GM12865 (cell line): ENCODE results near the gene DPH2.

Source experiments
- DNase-seq: peaks from one replicate; pipeline ENCODE4 v3.0.0; 2010; ENCODE audit warnings: low read depth
- H3K4me3 ChIP-seq: 2 replicates; pipeline ENCODE4 v1.5.1; 2011; ENCODE audit warnings: mild to moderate bottlenecking, low read depth, low read length, control low read depth
- CTCF ChIP-seq: IDR thresholded peaks from 2 replicates; pipeline ENCODE4 v1.5.1; 2011; ENCODE audit warnings: low read length, control low read depth, low read depth, inconsistent platforms; ENCODE audit not compliant: insufficient read depth; ENCODE audit errors: missing control alignments

DPH2 gene

GRCh38 chr1:43999455-43999854 is 29.6 kb downstream of the DPH2 start:
- TF ChIP-seq CTCF, result no peak
- H3K4me3 ChIP-seq, result no peak overlapping the region
- DNase-seq, result no peak

- no peak for DNase-seq
- TF ChIP-seq CTCF, result no peak
- no peak overlapping the region for H3K4me3 ChIP-seq
Observed at GRCh38 chr1:44000122-44000665, 30.4 kb downstream of the DPH2 start.

- no peak for DNase-seq
- TF ChIP-seq CTCF, result no peak
- H3K4me3 ChIP-seq, result no peak overlapping the region
Observed at GRCh38 chr1:44002165-44002564, 32.4 kb downstream of the DPH2 start.

- H3K4me3 ChIP-seq, result no peak overlapping the region
- peak; percentile 9 for TF ChIP-seq CTCF
- no peak for DNase-seq
Observed at GRCh38 chr1:44002606-44003157, 32.9 kb downstream of the DPH2 start.

- no peak for TF ChIP-seq CTCF
- DNase-seq, result no peak
- H3K4me3 ChIP-seq, result no peak overlapping the region
Observed at GRCh38 chr1:44008259-44008658, 38.4 kb downstream of the DPH2 start.

GRCh38 chr1:44010935-44011471 is 41.2 kb downstream of the DPH2 start:
- no peak for TF ChIP-seq CTCF
- no peak overlapping the region for H3K4me3 ChIP-seq

GRCh38 chr1:44012404-44012803 is 42.6 kb downstream of the DPH2 start:
- no peak for TF ChIP-seq CTCF
- DNase-seq, result no peak
- H3K4me3 ChIP-seq, result no peak overlapping the region

More at GRCh38 chr1:44010935-44011471, 41.2 kb downstream of the DPH2 start:
- DNase-seq, result no peak
